HG03571 (cell line): ENCODE results near the gene COL27A1.

ENCODE experiments used
- ATAC-seq: cut with Tn5 transposase; IDR thresholded peaks from one replicate; pipeline ENCODE4 v1.9.1; 2021; ENCODE audit not compliant: unreplicated experiment

COL27A1 gene

GRCh38 chr9:114299286-114300152 lies 144.2 kb downstream of the COL27A1 start:
- ATAC-seq = no peak

DNA sequence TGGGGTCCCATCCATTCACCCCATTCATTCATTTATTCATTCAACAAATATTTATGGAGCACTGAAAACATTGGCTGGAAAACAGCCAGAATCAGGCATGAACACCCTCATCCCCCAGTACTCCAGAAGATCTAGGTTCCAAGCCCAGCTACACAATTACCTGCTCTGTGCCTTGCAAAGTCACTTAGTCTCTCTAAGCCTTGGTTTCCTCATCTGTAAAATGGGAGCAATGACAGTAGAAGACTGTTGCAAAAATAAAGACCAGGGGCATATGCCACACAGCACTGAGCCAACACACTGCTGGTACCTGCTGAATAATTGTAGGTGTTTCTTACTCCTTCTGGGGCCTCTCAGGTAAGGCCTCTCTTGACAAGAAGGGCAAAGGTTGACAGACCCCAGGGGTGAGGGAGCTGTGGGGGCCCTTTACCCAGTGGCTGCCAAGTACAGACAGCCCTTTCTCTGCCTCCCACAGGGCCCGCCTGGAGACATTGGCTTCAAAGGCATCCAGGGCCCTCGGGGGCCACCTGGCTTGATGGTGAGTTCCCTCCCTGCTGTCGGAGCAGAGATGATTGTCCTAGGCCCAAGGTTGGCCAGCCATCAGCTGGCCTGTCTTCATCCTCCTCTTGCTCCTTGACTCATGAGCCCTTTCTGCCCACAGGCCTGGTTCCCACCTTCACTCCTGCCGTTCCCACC lies 145.0 kb downstream of the COL27A1 start:
- ATAC-seq = no peak

DNA sequence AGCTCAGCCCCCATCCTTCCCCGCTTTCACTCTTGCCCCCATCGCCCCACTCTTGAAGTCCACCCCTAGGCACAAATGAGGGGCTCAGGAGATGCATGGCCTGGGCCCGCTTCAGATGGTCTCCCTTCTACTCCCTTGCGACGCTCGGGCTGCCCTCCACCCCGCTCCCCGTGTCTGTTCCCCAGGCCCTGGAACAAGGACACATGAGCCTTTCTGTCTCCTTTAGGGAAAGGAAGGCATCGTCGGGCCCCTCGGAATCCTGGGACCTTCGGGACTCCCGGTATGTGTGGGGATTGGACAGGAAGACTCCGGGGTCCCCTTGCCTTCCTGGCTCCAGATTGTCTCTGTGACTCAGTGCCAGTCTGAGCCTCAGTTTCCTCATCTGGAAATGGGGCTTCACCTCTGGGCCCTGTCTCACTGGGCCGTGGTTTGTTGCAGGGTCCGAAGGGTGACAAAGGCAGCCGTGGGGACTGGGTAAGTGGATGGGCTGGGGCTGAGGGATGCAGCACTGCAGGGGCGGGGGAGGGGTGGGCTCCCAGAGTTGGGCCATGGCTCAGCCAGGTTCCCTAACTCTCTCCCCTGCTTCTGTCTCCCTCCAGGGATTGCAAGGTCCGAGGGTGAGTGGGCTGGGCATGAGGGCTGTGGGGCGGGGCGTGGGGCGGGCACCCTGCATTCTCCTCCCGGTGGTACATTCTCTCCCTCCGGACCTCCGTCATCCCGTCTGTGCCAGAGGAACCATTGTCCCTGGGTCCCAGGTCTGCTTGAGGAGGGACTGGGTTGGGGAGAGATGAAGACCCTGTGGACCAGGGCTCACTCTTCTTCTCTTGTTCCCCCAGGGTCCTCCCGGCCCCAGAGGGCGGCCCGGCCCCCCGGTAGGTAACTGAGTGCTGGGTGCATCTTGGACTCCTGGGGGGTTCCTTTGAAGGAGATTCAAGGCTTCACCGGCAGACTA lies 145.8 kb downstream of the COL27A1 start:
- ATAC-seq = no peak

DNA sequence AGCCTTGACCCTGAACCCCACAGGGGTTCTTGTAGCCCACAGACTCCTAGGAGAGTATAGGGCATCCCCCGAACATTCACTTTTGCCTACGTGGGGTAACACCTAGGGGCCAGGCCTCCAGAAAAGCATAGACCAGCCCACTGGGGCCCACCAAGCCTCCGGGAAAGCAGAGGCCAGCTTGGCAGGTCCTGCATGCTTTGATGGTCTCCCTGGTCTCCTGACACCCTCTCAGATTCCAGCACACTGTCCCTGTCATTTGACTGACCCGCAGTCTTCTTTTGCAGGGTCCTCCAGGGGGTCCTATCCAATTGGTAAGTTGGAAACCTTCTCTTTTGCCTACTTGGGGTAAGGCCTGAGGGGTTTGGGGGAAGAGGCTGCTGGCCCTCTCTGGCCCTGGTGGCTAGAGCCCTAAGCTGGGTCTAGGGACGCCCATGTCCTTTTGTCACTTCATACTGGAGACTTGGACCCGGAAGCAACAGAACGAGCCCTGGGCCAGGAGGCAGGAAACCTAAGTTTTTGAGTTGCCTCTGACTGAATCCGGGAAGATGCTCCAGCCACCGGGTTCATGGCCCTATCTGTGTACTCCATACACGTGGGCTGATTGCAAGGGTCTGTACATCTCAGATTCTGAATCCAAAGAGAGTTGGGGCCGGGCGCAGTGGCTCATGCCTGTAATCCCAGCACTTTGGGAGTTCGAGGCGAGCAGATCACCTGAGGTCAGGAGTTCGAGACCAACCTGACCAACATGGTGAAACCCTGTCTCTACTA lies 146.6 kb downstream of the COL27A1 start:
- ATAC-seq = no peak

DNA sequence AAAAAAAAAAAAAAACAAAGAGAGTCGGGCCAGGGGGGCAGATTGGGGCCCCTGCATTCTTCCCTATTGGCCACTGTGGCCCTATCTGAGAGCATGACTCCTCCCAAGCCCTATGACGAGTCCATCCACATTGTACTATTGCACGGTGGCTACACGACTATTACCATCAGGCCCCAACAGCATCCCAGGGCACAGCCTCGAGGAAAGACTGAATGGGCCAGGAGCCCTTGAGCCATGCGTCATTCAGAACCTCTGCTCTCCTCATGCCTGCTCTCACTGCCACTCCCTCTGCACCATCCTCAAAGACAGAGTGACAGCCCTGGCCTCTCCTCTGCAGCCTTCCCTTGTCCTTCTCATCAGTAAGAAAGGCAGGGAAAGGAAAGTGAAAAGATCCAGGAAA lies 147.4 kb downstream of the COL27A1 start:
- no peak for ATAC-seq

DNA sequence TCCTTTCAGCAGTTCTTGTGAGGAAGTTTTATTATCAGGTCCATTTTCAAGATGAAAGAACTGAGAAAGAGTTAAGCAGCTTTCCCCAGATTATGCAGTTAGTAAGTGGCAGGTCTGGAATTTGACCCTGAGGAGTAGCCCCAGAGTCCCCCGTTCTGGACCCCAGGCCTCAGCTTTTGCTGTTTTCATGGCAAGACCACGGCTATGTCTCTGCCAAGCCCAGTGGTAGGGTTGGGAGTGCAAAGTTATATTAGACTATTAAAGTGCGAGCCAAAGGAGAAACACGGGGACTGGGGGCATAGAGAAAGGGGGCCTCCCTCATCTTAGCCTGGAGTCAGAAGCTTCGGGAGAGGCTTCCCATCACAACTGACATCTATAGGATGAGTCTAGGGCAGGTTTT lies 148.2 kb downstream of the COL27A1 start:
- no peak for ATAC-seq

GRCh38 chr9:114303977-114304376 lies 148.6 kb downstream of the COL27A1 start:
- no peak for ATAC-seq

DNA sequence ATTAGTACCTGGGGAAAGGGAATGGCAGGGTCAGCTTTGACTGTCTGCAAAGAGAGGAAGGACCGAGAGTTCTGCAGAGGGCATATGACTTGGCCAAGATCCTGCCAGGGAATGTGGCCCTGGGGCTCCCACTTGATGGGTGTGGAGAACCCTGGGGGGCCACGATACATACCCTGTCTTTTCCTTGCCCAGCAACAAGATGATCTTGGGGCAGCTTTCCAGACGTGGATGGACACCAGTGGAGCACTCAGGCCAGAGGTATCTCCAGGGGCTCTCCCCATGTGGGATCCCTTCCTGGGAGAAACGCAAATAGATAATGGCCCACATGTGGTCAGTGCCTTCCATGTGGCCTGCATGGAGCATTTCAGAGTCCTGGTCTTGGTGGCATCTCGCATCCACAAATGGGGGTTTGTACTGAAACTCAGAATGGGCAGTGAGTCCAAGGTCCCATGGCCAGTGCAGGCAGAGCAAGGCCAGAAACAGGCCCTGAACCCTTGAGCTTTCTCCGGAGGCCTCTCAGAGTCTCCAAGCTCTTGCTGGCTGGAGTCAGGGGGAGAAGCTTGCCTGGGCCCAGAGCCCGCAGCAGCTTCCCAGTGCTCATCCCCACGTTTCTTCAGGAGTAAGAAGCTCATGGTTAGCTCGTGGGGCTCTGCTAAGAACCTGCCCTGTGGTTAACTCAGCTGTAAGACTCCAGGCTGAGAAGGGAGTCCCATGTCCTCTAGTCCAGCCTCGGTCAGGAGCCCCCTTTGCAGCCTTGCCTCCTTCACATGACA lies 149.3 kb downstream of the COL27A1 start:
- ATAC-seq = no peak

DNA sequence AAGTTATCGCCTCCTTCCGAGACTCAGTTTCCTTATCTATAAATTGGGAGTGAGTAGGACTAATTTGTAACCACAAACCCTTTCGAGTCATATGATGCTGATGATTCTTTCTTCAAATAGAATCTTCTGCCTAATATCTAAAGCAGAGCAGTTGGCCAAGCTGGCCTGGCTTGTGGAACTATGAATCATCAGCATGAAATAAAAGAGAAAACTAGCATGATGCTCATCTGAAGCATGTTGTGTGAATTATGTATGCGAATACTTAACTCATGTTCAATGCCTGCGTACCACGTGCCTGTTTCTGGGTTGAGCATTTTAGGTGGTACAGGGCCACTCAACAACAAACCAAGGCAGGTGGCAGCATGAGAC lies 152.5 kb downstream of the COL27A1 start:
- ATAC-seq = no peak

- no peak for ATAC-seq
These were observed 153.1 kb downstream of the COL27A1 start for GRCh38 chr9:114308361-114308950.

GRCh38 chr9:114309096-114309495 lies 153.8 kb downstream of the COL27A1 start:
- no peak for ATAC-seq

DNA sequence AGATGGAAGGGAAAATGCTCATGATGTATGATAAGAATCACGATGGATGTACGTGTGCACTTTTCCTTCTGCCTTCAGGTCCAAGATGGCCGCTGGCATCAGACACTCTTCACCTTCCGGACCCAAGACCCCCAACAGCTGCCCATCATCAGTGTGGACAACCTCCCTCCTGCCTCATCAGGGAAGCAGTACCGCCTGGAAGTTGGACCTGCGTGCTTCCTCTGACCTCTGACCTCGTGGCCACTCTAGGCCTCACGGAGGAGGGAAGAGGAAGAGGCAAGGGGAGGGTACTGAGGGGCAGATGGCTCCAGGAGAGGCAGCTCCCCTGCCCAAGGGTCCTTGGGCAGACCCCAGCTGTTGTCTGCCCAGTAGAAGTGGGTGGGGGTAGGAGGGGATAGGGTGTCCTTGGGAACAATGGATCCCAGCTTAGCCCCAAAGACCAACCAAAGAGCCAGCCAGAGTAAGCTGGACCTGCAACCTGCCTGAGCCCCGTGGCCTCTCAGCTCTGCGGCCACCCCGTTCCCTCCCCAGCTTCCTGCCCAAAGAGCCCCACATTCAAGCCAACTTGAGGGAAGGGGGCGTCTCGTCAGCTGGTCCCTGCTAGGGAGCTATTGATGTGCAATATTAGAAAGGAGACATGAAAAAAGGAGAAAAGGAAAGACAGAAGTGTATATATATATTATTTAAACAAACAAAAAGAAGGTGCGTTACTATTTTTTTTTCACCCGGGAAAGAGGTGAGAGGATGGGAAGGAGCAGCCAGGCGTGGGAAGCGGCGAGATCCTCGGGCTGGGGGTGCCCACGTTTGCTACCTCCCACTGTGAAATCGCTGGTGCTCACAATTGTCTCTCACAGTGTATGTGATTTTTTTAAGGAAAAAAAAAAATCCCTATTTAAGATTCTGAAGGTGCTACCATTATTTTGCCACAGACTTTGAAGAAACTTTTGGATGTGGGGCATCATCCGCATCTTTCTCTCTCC lies 155.4 kb downstream of the COL27A1 start:
- ATAC-seq = no peak

- no peak for ATAC-seq
These were observed 156.5 kb downstream of the COL27A1 start for GRCh38 chr9:114311571-114312512.

DNA sequence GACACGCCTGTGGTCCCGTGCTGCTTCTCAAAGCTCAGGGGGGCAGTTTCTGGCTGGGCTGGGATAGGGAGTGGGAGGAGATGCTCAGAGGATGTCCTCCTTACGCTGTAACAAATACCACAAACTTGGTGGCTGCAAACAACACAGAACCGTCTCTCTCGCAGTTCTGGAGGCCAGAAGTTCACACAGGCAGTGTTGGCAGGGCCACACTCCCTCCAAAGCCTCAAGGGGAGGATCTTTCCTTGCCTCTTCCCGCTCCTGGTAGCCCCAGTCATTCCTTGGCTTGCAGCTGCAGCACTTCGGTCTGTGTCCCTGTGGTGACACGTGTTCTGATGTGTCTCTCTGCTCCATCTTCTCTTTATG lies 157.2 kb downstream of the COL27A1 start:
- no peak for ATAC-seq

- no peak for ATAC-seq
These were observed 157.8 kb downstream of the COL27A1 start for GRCh38 chr9:114313186-114313585.

- no peak for ATAC-seq
These were observed 159.0 kb downstream of the COL27A1 start for GRCh38 chr9:114314256-114314867.
